CD14-positive monocyte (primary cell): Measurements from ENCODE around the gene VEPH1. TPM values are rescaled to one million over a fixed set of nuclear protein-coding genes. Genes with fewer than 3 reads are reported as not detected.

Experiments used
- DNase-seq, 3 donors: peaks; one replicate each; pipeline ENCODE4 v3.0.0-alpha.2; 2011 to 2022
- H2AFZ ChIP-seq: 2 replicates; pipeline ENCODE4 v1.6.0; 2012; ENCODE audit warnings: mild to moderate bottlenecking, low read depth, low read length, inconsistent platforms; ENCODE audit not compliant: insufficient read depth, poor library complexity, severe bottlenecking
- H3K27ac ChIP-seq, 2 donors: 1 replicate in 1 of 2; 2 replicates in 1 of 2; pipeline ENCODE4 v1.5.1; 2012 to 2013; ENCODE audit warnings: low read length in 2 of 2, control low read depth in 1 of 2, inconsistent platforms in 1 of 2, low read depth in 1 of 2, mild to moderate bottlenecking in 1 of 2
- H3K27me3 ChIP-seq, 2 donors: one replicate each; pipeline versions ENCODE4 v1.6.0 to v1.6.1; 2011 to 2013; ENCODE audit warnings: low read length in 2 of 2; ENCODE audit not compliant: control insufficient read depth in 2 of 2, insufficient read depth in 2 of 2
- H3K36me3 ChIP-seq, 2 donors: replicated peaks in 1 of 2; 1 replicate in 1 of 2; 2 replicates in 1 of 2; pipeline versions ENCODE4 v1.5.1 to v1.6.1; 2012 to 2013; ENCODE audit warnings: low read length in 2 of 2, control low read depth in 1 of 2, inconsistent platforms in 1 of 2, mild to moderate bottlenecking in 1 of 2; ENCODE audit not compliant: insufficient read depth in 2 of 2, control insufficient read depth in 1 of 2
- H3K4me1 ChIP-seq, 2 donors: 1 replicate in 1 of 2; 2 replicates in 1 of 2; pipeline versions ENCODE4 v1.5.1 to v1.6.1; 2012 to 2013; ENCODE audit warnings: low read length in 2 of 2, control low read depth in 1 of 2, inconsistent platforms in 1 of 2, mild to moderate bottlenecking in 1 of 2, moderate library complexity in 1 of 2; ENCODE audit not compliant: insufficient read depth in 2 of 2, control insufficient read depth in 1 of 2
- H3K4me2 ChIP-seq: replicated peaks from 2 replicates; pipeline ENCODE3; 2012; ENCODE audit warnings: low read length, moderate library complexity, mild to moderate bottlenecking; ENCODE audit not compliant: poor library complexity, severe bottlenecking; ENCODE audit errors: extremely low read depth
- H3K4me3 ChIP-seq, 3 experiments: fragments of 200-600 bp in 1 of 3; sonication (generic) in 1 of 3; replicated peaks in 1 of 3; 1 replicate in 2 of 3; 2 replicates in 1 of 3; pipeline ENCODE4 v1.5.1; 2011 to 2013; ENCODE audit warnings: low read length in 3 of 3, mild to moderate bottlenecking in 3 of 3, control low read depth in 2 of 3, low read depth in 2 of 3, inconsistent platforms in 1 of 3, moderate library complexity in 1 of 3
- H3K79me2 ChIP-seq: 2 replicates; pipeline ENCODE4 v1.6.0; 2012; ENCODE audit warnings: mild to moderate bottlenecking, control low read depth, inconsistent platforms, low read length, moderate library complexity; ENCODE audit not compliant: insufficient read depth
- H3K9ac ChIP-seq: 2 replicates; pipeline ENCODE4 v1.6.0; 2017; ENCODE audit warnings: low read length, mild to moderate bottlenecking; ENCODE audit not compliant: insufficient read depth, poor library complexity, severe bottlenecking
- H3K9me3 ChIP-seq, 2 donors: replicated peaks in 1 of 2; 1 replicate in 1 of 2; 2 replicates in 1 of 2; pipeline versions ENCODE4 v1.5.1 to v1.6.1; 2012 to 2013; ENCODE audit warnings: low read length in 2 of 2, control low read depth in 1 of 2; ENCODE audit not compliant: control insufficient read depth in 1 of 2, insufficient read depth in 1 of 2
- H4K20me1 ChIP-seq: 2 replicates; pipeline ENCODE4 v1.6.0; 2012; ENCODE audit warnings: mild to moderate bottlenecking, low read length, control low read depth, moderate library complexity; ENCODE audit not compliant: insufficient read depth
- H3K27ac Mint-ChIP-seq, 7 donors: one replicate each; pipeline ENCODE4 v1.8.0; 2020; ENCODE audit warnings: mild to moderate bottlenecking in 7 of 7, mixed read lengths in 7 of 7, moderate library complexity in 6 of 7, inconsistent platforms in 2 of 7
- H3K27me3 Mint-ChIP-seq, 3 donors: one replicate each; pipeline ENCODE4 v1.8.0; 2021 to 2022; ENCODE audit warnings: low read depth in 3 of 3, mild to moderate bottlenecking in 3 of 3, mixed read lengths in 3 of 3, moderate library complexity in 3 of 3, inconsistent platforms in 1 of 3
- H3K36me3 Mint-ChIP-seq, 2 donors: one replicate each; pipeline ENCODE4 v1.8.0; 2020; ENCODE audit warnings: mixed read lengths in 2 of 2, inconsistent platforms in 1 of 2, mild to moderate bottlenecking in 1 of 2
- H3K4me1 Mint-ChIP-seq: one replicate; pipeline ENCODE4 v1.8.0; 2020; ENCODE audit warnings: mild to moderate bottlenecking, mixed read lengths
- H3K4me3 Mint-ChIP-seq, 2 donors: one replicate each; pipeline ENCODE4 v1.8.0; 2020; ENCODE audit warnings: mild to moderate bottlenecking in 2 of 2, mixed read lengths in 2 of 2, moderate library complexity in 1 of 2
- H3K9me3 Mint-ChIP-seq, 7 donors: one replicate each; pipeline ENCODE4 v1.8.0; 2020 to 2022; ENCODE audit warnings: mixed read lengths in 7 of 7, mild to moderate bottlenecking in 6 of 7, moderate library complexity in 6 of 7, inconsistent platforms in 2 of 7
- CTCF ChIP-seq: fragments of 200-600 bp; IDR thresholded peaks from one replicate; pipeline ENCODE4 v1.8.0; 2022; ENCODE audit warnings: antibody characterized with exemption, mild to moderate bottlenecking
- WGBS: methylation state at CpG from one replicate; pipeline ENCODE4 v1.1.5; 2013; ENCODE audit warnings: missing lambda C conversion rate; ENCODE audit not compliant: insufficient coverage; 5-methylcytosine and 5-hydroxymethylcytosine counted together
- intact Hi-C, 2 donors: fragments of 100-400 bp; cut with micrococcal nuclease; formaldehyde crosslinking; loops; one replicate each; pipeline versions ENCODE4 v1.15.0 to v1.15.1; 2023
- polyA plus RNA-seq, 3 donors: library from polyadenylated mRNA; depleted of rRNA in 1 of 3; unstranded in 2 of 3; stranded (reverse) in 1 of 3; fragments of 300-500 nt in 2 of 3; fragments of >200 nt in 1 of 3; fragmentation: Illumina TruSeq in 2 of 3; gene quantifications; 1 replicate in 2 of 3; 2 replicates in 1 of 3; pipeline ENCODE4 v1.2.3, GENCODE V29; 2012 to 2021

The VEPH1 gene
- polyA plus RNA-seq, 3 donors = 0.44 TPM; not detected in 2

GRCh38 chr3:157535667-157536066 is 32.5 kb upstream of the VEPH1 start:
- no peaks in the 10 kb centered on the region for H3K4me1 ChIP-seq
- H3K79me2 ChIP-seq = no peaks in the 10 kb centered on the region
- Mint-ChIP-seq H3K9me3 (peaks cover 0 to 2% (median 0%) of the 10 kb centered on the region in 7 donors), H3K4me1 (no peaks in the 10 kb centered on the region), H3K36me3 (no peaks in the 10 kb centered on the region), H3K27ac (no peak overlapping the region), H3K4me3 (no peak overlapping the region), H3K27me3 (peaks cover 0 to 9% (median 3%) of the 10 kb centered on the region in 3 donors)
- no peaks in the 10 kb centered on the region for H3K9me3 ChIP-seq
- H3K27ac ChIP-seq = no peak overlapping the region
- intact Hi-C loops = no loop called here
- DNase-seq = no peak
- H3K36me3 ChIP-seq = no peaks in the 10 kb centered on the region
- H3K4me3 ChIP-seq = no peak overlapping the region
- WGBS = 88% methylated on average over 1 of the region's 3 CpGs
- no peaks in the 10 kb centered on the region for H3K27me3 ChIP-seq
- H4K20me1 ChIP-seq = no peaks in the 10 kb centered on the region
- H3K4me2 ChIP-seq = no peak overlapping the region
- H3K9ac ChIP-seq = no peak overlapping the region
- H2AFZ ChIP-seq = no peak overlapping the region
- no peak for TF ChIP-seq CTCF

GRCh38 chr3:157534725-157535161 is 31.5 kb upstream of the VEPH1 start:
- H3K27me3 Mint-ChIP-seq = peaks cover 0 to 7% (median 2%) of the 10 kb centered on the region in 3 donors

More at GRCh38 chr3:157534725-157535161, 31.5 kb upstream of the VEPH1 start:
- H4K20me1 ChIP-seq = no peaks in the 10 kb centered on the region
- WGBS = no CpG with 5 or more reads among the region's 2 CpGs
- H3K9ac ChIP-seq = no peak overlapping the region
- TF ChIP-seq CTCF = no peak
- intact Hi-C loops = no loop called here
- Mint-ChIP-seq H3K4me3 (no peak overlapping the region), H3K36me3 (no peaks in the 10 kb centered on the region), H3K27ac (no peak overlapping the region), H3K9me3 (peaks cover 0 to 2% (median 0%) of the 10 kb centered on the region in 7 donors), H3K4me1 (no peaks in the 10 kb centered on the region)
- no peaks in the 10 kb centered on the region for H3K4me1 ChIP-seq
- no peaks in the 10 kb centered on the region for H3K36me3 ChIP-seq
- DNase-seq = no peak
- no peaks in the 10 kb centered on the region for H3K79me2 ChIP-seq
- no peak overlapping the region for H2AFZ ChIP-seq
- H3K4me3 ChIP-seq = no peak overlapping the region
- H3K27me3 ChIP-seq = no peaks in the 10 kb centered on the region
- H3K4me2 ChIP-seq = no peak overlapping the region
- no peak overlapping the region for H3K27ac ChIP-seq
- H3K9me3 ChIP-seq = no peaks in the 10 kb centered on the region
